Osteoblast (primary cell): ENCODE results near the gene NOP16. TPM values are rescaled to one million over a fixed set of nuclear protein-coding genes. Genes with fewer than 3 reads are reported as not detected.

Experiments
- DNase-seq: peaks from one replicate; pipeline ENCODE4 v3.0.0; 2011; ENCODE audit warnings: low spot score, mixed read lengths; ENCODE audit not compliant: insufficient read length; ENCODE audit errors: missing footprints
- H2AFZ ChIP-seq: 2 replicates; pipeline ENCODE4 v1.6.0; 2011; ENCODE audit warnings: mild to moderate bottlenecking, low read length
- H3K27ac ChIP-seq: 2 replicates; pipeline ENCODE4 v1.5.1; 2011; ENCODE audit warnings: mild to moderate bottlenecking, low read depth, low read length, moderate library complexity
- H3K27me3 ChIP-seq: 2 replicates; pipeline ENCODE4 v1.6.0; 2012; ENCODE audit warnings: mild to moderate bottlenecking, control low read depth, inconsistent platforms, low read length, moderate library complexity; ENCODE audit not compliant: insufficient read depth
- H3K36me3 ChIP-seq: 2 replicates; pipeline ENCODE4 v1.5.1; 2011; ENCODE audit warnings: mild to moderate bottlenecking, low read length, control low read depth, moderate library complexity; ENCODE audit not compliant: insufficient read depth
- H3K4me1 ChIP-seq: 2 replicates; pipeline ENCODE4 v1.5.1; 2011; ENCODE audit warnings: mild to moderate bottlenecking, low read length, control low read depth, moderate library complexity; ENCODE audit not compliant: insufficient read depth
- H3K4me2 ChIP-seq: 2 replicates; pipeline ENCODE4 v1.6.0; 2011; ENCODE audit warnings: mild to moderate bottlenecking, low read length; ENCODE audit not compliant: insufficient read depth
- H3K4me3 ChIP-seq: fragments of 200-600 bp; sonication (generic); 3 replicates; pipeline ENCODE4 v1.5.1; 2012; ENCODE audit warnings: mild to moderate bottlenecking, low read length, inconsistent platforms; ENCODE audit not compliant: insufficient read depth
- H3K79me2 ChIP-seq: 2 replicates; pipeline ENCODE4 v1.6.0; 2012; ENCODE audit warnings: mild to moderate bottlenecking, low read length, control low read depth, inconsistent platforms; ENCODE audit not compliant: insufficient read depth
- H3K9me3 ChIP-seq: 2 replicates; pipeline ENCODE4 v1.5.1; 2011; ENCODE audit warnings: low read depth, low read length, control low read depth
- H4K20me1 ChIP-seq: 2 replicates; pipeline ENCODE4 v1.6.0; 2012; ENCODE audit warnings: mild to moderate bottlenecking, low read length, control low read depth; ENCODE audit not compliant: insufficient read depth
- total RNA-seq: library from RNA; depleted of rRNA; stranded (reverse); fragments of >200 nt; gene quantifications from 2 replicates; pipeline ENCODE4 v1.2.3, GENCODE V29; 2012
- TF ChIP-seq, protein P1 (sequence below): IDR thresholded peaks from 2 replicates; pipeline ENCODE4 v1.5.1; 2011; ENCODE audit warnings: mild to moderate bottlenecking, low read depth, low read length, moderate library complexity; ENCODE audit errors: extremely low read depth

Gene NOP16
- total RNA-seq, 1 donor = 8.0 TPM

DNA sequence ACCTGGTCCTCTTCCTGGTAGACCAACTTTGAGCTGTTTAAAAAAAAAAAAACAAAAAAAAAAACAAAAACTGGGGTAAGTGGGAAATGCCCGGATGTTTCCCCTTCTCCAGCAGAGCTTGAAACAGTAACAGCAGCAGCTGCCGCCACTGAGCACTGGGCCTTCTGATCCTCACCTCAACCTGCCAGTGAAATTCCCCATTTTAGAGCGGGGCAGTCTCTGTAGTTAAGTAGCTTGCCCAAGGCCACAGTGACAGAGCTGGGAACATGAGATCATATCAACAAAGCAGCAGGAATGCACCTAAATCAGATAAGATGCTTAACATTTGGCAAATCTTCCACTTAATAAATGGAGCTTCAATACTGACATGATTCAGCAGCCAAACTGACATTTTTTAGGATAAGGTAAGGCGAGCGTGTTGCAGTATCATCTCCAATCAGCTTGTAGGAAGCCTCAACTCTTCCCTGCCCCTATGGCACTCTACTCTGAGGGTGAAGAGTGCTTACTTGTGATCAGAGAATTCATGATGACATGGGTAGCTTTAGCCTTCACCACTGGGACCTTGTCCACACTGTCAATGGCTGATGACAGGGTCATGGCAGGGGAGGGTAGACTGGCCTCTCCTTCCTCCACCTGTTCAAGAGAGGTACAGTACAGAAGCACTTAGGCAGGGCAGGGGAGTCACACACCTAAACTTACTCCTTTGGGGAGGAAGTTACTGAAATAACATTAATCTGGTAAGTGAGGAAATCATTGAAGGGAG is 36.1 kb downstream of the NOP16 start:
- Histone ChIP-seq H3K4me3 (no peak overlapping the region), H3K27ac (no peak overlapping the region), H3K27me3 (no peaks in the 10 kb centered on the region), H2AFZ (no peak overlapping the region), H3K4me2 (no peak overlapping the region), H3K36me3 (peaks cover 71% of the 10 kb centered on the region), H3K4me1 (no peaks in the 10 kb centered on the region), H3K79me2 (peaks cover 62% of the 10 kb centered on the region), H4K20me1 (peaks cover 37% of the 10 kb centered on the region), H3K9me3 (no peaks in the 10 kb centered on the region)
- TF ChIP-seq, protein P1, sequence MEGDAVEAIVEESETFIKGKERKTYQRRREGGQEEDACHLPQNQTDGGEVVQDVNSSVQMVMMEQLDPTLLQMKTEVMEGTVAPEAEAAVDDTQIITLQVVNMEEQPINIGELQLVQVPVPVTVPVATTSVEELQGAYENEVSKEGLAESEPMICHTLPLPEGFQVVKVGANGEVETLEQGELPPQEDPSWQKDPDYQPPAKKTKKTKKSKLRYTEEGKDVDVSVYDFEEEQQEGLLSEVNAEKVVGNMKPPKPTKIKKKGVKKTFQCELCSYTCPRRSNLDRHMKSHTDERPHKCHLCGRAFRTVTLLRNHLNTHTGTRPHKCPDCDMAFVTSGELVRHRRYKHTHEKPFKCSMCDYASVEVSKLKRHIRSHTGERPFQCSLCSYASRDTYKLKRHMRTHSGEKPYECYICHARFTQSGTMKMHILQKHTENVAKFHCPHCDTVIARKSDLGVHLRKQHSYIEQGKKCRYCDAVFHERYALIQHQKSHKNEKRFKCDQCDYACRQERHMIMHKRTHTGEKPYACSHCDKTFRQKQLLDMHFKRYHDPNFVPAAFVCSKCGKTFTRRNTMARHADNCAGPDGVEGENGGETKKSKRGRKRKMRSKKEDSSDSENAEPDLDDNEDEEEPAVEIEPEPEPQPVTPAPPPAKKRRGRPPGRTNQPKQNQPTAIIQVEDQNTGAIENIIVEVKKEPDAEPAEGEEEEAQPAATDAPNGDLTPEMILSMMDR = no peak
- DNase-seq = no peak

DNA sequence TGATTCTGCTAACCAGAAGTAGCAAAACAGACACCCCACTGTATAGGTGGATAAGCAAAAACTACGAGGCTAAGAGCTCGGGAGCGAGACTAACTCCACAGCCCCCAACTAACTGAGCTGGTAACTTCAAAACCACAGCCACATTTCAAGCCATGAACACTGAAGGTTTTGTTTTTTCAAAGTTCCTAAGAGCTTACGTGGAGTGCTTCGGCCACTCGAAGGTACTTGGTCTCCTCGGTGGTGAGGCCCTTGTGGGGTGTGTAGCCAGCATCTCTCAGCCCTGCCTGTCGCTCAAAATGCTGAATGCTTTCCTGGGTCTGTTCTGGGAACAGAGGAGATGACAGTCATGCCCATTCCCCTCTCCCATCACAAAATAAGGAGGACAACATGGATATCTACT is 38.0 kb downstream of the NOP16 start:
- TF ChIP-seq, protein P1 = no peak
- H3K27ac ChIP-seq = no peak overlapping the region
- peaks cover 25% of the 10 kb centered on the region for H4K20me1 ChIP-seq
- no peaks in the 10 kb centered on the region for H3K4me1 ChIP-seq
- no peak overlapping the region for H3K4me2 ChIP-seq
- peaks cover 80% of the 10 kb centered on the region for H3K36me3 ChIP-seq
- peaks cover 44% of the 10 kb centered on the region for H3K79me2 ChIP-seq
- H3K9me3 ChIP-seq = no peaks in the 10 kb centered on the region
- DNase-seq = no peak
- H3K27me3 ChIP-seq = no peaks in the 10 kb centered on the region
- H3K4me3 ChIP-seq = no peak overlapping the region
- H2AFZ ChIP-seq = no peak overlapping the region

DNA sequence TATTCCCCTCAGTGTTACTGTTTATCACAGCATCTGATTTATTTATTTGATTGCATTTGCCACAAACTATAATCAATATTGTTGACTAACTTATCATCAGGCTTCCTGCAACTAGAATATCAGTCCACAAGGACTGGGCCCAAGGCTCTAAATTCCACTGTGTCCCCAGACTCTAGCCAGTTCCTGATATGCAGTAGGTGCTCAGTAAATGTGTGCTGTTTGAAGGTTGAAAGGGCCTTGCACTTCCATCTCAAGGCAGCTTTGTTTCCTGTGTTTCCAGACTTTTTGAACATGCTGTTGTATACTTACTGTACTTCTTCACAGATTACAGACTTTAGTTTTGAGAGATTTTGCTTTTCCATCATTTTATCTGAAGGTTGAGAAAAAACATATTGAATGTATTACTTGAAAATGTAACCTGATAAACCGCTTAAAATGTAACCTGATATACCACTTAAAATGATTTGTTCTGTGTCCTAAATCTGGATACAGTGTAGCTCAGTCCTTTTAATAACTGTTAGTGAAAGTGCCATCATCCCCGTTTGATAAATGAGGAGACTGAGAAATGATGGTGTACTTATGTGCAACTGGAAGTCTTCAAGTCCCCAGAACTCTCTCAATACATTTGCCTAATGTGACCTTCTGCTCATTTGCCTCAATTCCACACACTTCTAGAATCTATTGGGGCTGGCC is 45.5 kb downstream of the NOP16 start:
- H3K4me2 ChIP-seq = no peak overlapping the region
- no peaks in the 10 kb centered on the region for H3K9me3 ChIP-seq
- H3K27me3 ChIP-seq = no peaks in the 10 kb centered on the region
- no peak overlapping the region for H3K4me3 ChIP-seq
- no peak overlapping the region for H2AFZ ChIP-seq
- TF ChIP-seq, protein P1 = no peak
- H3K79me2 ChIP-seq = no peaks in the 10 kb centered on the region
- DNase-seq = no peak
- no peak overlapping the region for H3K27ac ChIP-seq
- H4K20me1 ChIP-seq = no peaks in the 10 kb centered on the region
- H3K4me1 ChIP-seq = no peaks in the 10 kb centered on the region
- H3K36me3 ChIP-seq = peaks cover 33% of the 10 kb centered on the region

DNA sequence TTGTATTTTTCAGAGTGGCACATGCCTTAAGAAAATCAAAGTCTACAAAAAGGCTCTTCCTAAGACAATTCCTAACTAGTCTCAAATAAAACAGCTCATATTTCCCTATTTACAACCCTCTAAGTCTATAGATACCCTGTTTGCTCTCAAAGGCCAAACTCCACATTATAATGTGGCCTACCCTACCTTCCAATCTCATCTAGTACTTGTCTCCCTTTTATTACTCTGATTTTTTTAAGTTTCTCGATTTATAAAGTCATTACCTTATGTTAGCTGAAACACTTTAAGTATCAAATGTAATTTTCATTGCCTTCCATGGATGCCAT is 46.3 kb downstream of the NOP16 start:
- Histone ChIP-seq H3K27me3 (no peaks in the 10 kb centered on the region), H3K9me3 (no peaks in the 10 kb centered on the region)
- TF ChIP-seq, protein P1 = no peak

More for the DNA sequence above, 46.3 kb downstream of the NOP16 start:
- Histone ChIP-seq H2AFZ (no peak overlapping the region), H3K4me3 (no peak overlapping the region), H3K36me3 (peaks cover 27% of the 10 kb centered on the region), H3K4me2 (no peak overlapping the region), H3K27ac (no peak overlapping the region), H4K20me1 (no peaks in the 10 kb centered on the region), H3K79me2 (no peaks in the 10 kb centered on the region), H3K4me1 (no peaks in the 10 kb centered on the region)
- no peak for DNase-seq
